ENCODE data around the gene INTS14. TPM values are rescaled to one million over a fixed set of nuclear protein-coding genes. Genes with fewer than 3 reads are reported as not detected.

INTS14 gene
- total RNA-seq, 1 experiment from 2014 or later = 44.7 TPM

DNA sequence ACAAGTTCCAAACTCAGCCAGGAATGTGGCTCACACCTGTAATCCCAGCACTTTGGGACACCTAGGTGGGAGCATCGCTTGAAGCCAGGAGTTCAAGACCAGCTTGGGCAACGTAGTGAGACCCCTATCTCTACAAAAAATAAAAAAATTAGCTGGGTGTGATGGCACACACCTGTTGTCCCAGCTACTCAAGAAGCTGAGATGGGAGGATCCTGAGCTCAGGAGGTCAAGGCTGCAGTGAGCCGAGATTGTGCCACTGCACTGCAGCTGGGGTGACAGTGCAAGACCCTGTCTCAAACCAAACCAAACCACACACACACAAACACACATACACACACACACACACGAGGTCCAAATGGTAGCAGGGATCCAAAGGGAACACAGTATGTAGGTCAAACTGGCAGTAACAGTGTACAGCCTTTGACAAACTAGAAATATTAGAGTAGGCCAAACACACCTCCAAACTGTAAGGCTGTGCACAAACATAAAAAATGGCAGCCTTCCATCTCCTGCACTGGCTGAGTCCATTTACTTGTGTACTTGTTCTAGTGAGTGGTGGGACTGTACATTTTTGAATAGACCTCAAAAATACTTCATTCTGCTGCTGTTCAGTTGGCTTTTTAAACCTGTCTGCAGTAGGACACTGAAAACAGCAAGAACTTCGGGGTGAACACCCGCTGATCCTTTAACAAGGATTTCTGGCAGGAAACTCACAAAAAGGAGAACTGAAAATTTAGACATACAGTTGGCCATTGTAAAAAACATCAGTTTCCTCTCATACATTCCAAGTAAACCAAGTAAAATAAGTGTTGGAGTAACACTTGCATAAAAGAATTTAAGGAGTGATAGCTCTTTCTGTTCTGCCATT is 33.6 kb downstream of the INTS14 start:
- H3K4ac ChIP-seq (ENCODE audit: low read depth, low read length) = no peak overlapping the region
- H3K14ac ChIP-seq (ENCODE audit: insufficient read depth, low read length) = no peak overlapping the region
- no peak overlapping the region for H3K18ac ChIP-seq (ENCODE audit: insufficient read length, low read depth, low read length)
- H3K4me2 ChIP-seq (ENCODE audit: insufficient read depth, insufficient read length, low read length) = no peak overlapping the region
- no peak overlapping the region for H2BK15ac ChIP-seq (ENCODE audit: low read depth, low read length)
- H3K56ac ChIP-seq (ENCODE audit: insufficient read length, low read depth, low read length) = no peak overlapping the region
- Mint-ChIP-seq H3K4me1 (peaks cover 2 to 13% of the 10 kb centered on the region in 2 experiments; a peak in 2 of 4 replicates), H3K27ac (peak overlapping the region in 2 of 3 experiments; percentile 7 to 87; a peak in 2 of 7 replicates), H3K36me3 (ENCODE audit: insufficient read depth in 1 of 3, low read depth in 3 of 3) (peaks cover 13 to 67% (median 45%) of the 10 kb centered on the region in 3 experiments; a peak in 6 of 7 replicates), H3K27me3 (ENCODE audit: low read depth) (no peaks in the 10 kb centered on the region), H3K9me3 (no peaks in the 10 kb centered on the region), H3K4me3 (no peak overlapping the region)
- no peaks in the 10 kb centered on the region for H3K79me2 ChIP-seq (ENCODE audit: insufficient read depth, low read length)
- H2BK120ac ChIP-seq (ENCODE audit: low read depth, low read length, poor library complexity, severe bottlenecking) = no peak overlapping the region
- H3K27ac ChIP-seq (ENCODE audit: insufficient read length, low read depth, low read length) = no peak overlapping the region
- H3K9me3 ChIP-seq (ENCODE audit: control insufficient read depth, low read depth, low read length) = no peaks in the 10 kb centered on the region
- H3T11ph ChIP-seq (ENCODE audit: low read length) = no peak overlapping the region
- no peak overlapping the region for H4K8ac ChIP-seq (replicated peaks; ENCODE audit: insufficient read length, low read depth, low read length)
- no peaks in the 10 kb centered on the region for H4K20me1 ChIP-seq (ENCODE audit: control insufficient read depth, insufficient read depth, insufficient read length)
- H2BK5ac ChIP-seq (ENCODE audit: insufficient read length, low read length) = no peak overlapping the region
- no peak overlapping the region for H3K23ac ChIP-seq (ENCODE audit: insufficient read length, low read depth, low read length)
- WGBS (ENCODE audit: extremely low coverage, insufficient read length, low lambda C conversion rate) = no CpG with 5 or more reads among the region's 6 CpGs
- TF ChIP-seq, protein P1, sequence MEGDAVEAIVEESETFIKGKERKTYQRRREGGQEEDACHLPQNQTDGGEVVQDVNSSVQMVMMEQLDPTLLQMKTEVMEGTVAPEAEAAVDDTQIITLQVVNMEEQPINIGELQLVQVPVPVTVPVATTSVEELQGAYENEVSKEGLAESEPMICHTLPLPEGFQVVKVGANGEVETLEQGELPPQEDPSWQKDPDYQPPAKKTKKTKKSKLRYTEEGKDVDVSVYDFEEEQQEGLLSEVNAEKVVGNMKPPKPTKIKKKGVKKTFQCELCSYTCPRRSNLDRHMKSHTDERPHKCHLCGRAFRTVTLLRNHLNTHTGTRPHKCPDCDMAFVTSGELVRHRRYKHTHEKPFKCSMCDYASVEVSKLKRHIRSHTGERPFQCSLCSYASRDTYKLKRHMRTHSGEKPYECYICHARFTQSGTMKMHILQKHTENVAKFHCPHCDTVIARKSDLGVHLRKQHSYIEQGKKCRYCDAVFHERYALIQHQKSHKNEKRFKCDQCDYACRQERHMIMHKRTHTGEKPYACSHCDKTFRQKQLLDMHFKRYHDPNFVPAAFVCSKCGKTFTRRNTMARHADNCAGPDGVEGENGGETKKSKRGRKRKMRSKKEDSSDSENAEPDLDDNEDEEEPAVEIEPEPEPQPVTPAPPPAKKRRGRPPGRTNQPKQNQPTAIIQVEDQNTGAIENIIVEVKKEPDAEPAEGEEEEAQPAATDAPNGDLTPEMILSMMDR (conservative IDR thresholded peaks at IDR 0.05) = no peak
- H2AFZ ChIP-seq (ENCODE audit: low read length) = no peak overlapping the region
- no peak overlapping the region for H4K5ac ChIP-seq (ENCODE audit: insufficient read length, low read depth, low read length)
- no peak overlapping the region for H2BK20ac ChIP-seq (ENCODE audit: low read depth, low read length, poor library complexity, severe bottlenecking)
- no peaks in the 10 kb centered on the region for H3K27me3 ChIP-seq (ENCODE audit: insufficient read depth, low read length)
- H2BK12ac ChIP-seq (ENCODE audit: insufficient read length, low read depth, low read length) = no peak overlapping the region
- DNase-seq = no peak
- no peak overlapping the region for H4K91ac ChIP-seq (ENCODE audit: insufficient read length, low read depth, low read length)
- no peak overlapping the region for H2AK5ac ChIP-seq (ENCODE audit: insufficient read length, low read length)
- H3K9ac ChIP-seq (ENCODE audit: extremely low read depth, insufficient read length, low read length) = no peak overlapping the region
- no peaks in the 10 kb centered on the region for H3K79me1 ChIP-seq (ENCODE audit: insufficient read depth, low read depth, low read length, poor library complexity, severe bottlenecking)
- H3K4me1 ChIP-seq (ENCODE audit: insufficient read depth, low read length) = 0 out of 2 replicates have a peak, but pooled peaks cover 3% of the 10 kb centered on the region
- no peaks in the 10 kb centered on the region for H3K23me2 ChIP-seq (ENCODE audit: insufficient read length, low read depth, low read length, poor library complexity, severe bottlenecking)
